ENCODE results near the gene C11orf86.
"Not testable (repeated sequence)": the region's sequence is repeated elsewhere in the genome, so short reads cannot be mapped to it uniquely, and the experiment has no call there.

The C11orf86 gene

GRCh38 chr11:66992041-66992440 lies 16.9 kb downstream of the C11orf86 start:
- no peak for DNase-seq

GRCh38 chr11:66996609-66997273 lies 21.6 kb downstream of the C11orf86 start:
- DNase-seq: no peak

- DNase-seq: no peak
Measured at GRCh38 chr11:66999555-66999954, 24.5 kb downstream of the C11orf86 start.

GRCh38 chr11:67001332-67001731 lies 26.2 kb downstream of the C11orf86 start:
- DNase-seq: no peak

GRCh38 chr11:67002297-67002913 lies 27.3 kb downstream of the C11orf86 start:
- no peak for DNase-seq

GRCh38 chr11:67002921-67003411 lies 27.9 kb downstream of the C11orf86 start:
- DNase-seq: no peak

- DNase-seq: not testable (repeated sequence)
Measured at GRCh38 chr11:67005200-67005599, 30.1 kb downstream of the C11orf86 start.

GRCh38 chr11:67006029-67006884 lies 31.2 kb downstream of the C11orf86 start:
- DNase-seq: no peak

GRCh38 chr11:67007126-67007525 lies 32.0 kb downstream of the C11orf86 start:
- no peak for DNase-seq

GRCh38 chr11:67010296-67010905 lies 35.3 kb downstream of the C11orf86 start:
- no peak for DNase-seq

- DNase-seq: no peak
Measured at GRCh38 chr11:67013511-67014045, 38.5 kb downstream of the C11orf86 start.

- no peak for DNase-seq
Measured at GRCh38 chr11:67014343-67014742, 39.2 kb downstream of the C11orf86 start.

- no peak for DNase-seq
Measured at GRCh38 chr11:67015048-67015447, 39.9 kb downstream of the C11orf86 start.

GRCh38 chr11:67016550-67016949 lies 41.4 kb downstream of the C11orf86 start:
- no peak for DNase-seq

GRCh38 chr11:67020949-67021348 lies 45.8 kb downstream of the C11orf86 start:
- no peak for DNase-seq

- DNase-seq: no peak
Measured at GRCh38 chr11:67022341-67022933, 47.3 kb downstream of the C11orf86 start.

- no peak for DNase-seq
Measured at GRCh38 chr11:67022961-67023956, 48.2 kb downstream of the C11orf86 start, which contains the start of gene SYT12. Gene SYT12, plus strand, starts transcription at chr11:67023134. Its CDS starts 7,011 bp downstream, at chr11:67030145.

GRCh38 chr11:67023957-67024353 lies 48.9 kb downstream of the C11orf86 start:
- no peak for DNase-seq

GRCh38 chr11:67024410-67024809 lies 49.3 kb downstream of the C11orf86 start:
- no peak for DNase-seq

GRCh38 chr11:67024966-67025365 lies 49.9 kb downstream of the C11orf86 start:
- no peak for DNase-seq

- no peak for DNase-seq
Measured at GRCh38 chr11:67025750-67026149, 50.6 kb downstream of the C11orf86 start.

Data from effector CD4-positive, alpha-beta T cell (primary cell).